ENCODE measurements around the gene XIRP2. TPM values are rescaled to one million over a fixed set of nuclear protein-coding genes. Genes with fewer than 3 reads are reported as not detected.

XIRP2 gene
- total RNA-seq, 8 experiments from 2014 or later, result 0.05 to 0.93 (median 0.22) TPM; not detected in 2

DNA sequence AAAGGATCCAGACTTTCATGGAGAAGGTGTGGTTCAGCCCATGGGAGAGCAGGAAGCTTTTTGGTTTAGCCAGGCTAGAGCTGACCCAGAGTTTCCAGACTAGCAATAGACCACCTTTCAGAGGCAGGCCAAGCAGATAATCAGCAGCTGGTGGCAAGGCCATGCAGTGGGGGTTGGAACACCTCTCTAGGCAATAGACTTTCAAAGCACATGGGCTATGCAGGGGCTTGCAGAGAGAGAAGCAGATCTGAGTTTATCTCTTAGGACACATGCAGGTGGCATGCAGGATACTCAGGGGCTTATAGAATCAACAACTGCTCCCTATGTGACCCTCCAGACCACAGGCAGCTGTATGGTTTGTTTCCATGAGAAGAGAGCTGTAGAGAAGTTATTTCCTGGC lies 9.4 kb downstream of the XIRP2 start:
- ATAC-seq (replicated peaks in 6 of 8), result no peak
- no peaks in the 10 kb centered on the region for H3K4me1 ChIP-seq (replicated peaks in 1 of 2)
- no peak overlapping the region for H3K27ac ChIP-seq
- H3K4me3 ChIP-seq, result no peak overlapping the region
- in situ Hi-C loops (cut with MboI; ENCODE audit: low pct_unique_long_range_greater_than_20kb in 2 of 9, low sequenced_read_pairs in 9 of 9, unreplicated experiment in 9 of 9), result no loop called here

DNA sequence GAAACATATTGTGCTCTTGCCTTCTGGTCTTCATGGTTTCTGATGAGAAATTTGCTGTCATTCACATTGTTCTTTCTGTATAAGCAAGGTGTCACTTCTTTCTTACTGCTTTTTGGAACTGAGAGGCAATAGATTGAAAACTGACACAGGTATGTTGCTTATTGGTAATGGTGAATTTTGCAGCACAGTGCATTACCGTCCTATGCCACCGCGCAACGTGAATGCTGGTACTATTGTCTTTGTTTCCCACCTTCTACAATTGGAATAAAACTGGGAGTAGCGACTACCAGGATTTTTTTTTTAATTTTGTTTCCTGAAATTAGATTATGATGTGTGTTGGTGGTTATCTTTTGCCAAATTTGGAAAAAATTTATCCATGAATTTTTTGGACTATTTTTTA lies 11.4 kb downstream of the XIRP2 start:
- no peak for ATAC-seq (replicated peaks in 6 of 8)
- Histone ChIP-seq H3K4me3 (no peak overlapping the region), H3K27ac (no peak overlapping the region), H3K4me1 (replicated peaks in 1 of 2) (no peaks in the 10 kb centered on the region)
- 9 to 100% (median 72%) methylated on average over 1 to 5 of the region's 5 CpGs; no CpG with 5 or more reads in 1 of the 10 experiments for WGBS, 10 experiments
- in situ Hi-C loops (cut with MboI; ENCODE audit: low pct_unique_long_range_greater_than_20kb in 2 of 9, low sequenced_read_pairs in 9 of 9, unreplicated experiment in 9 of 9), result no loop called here

- 17 to 100% (median 73%) methylated on average over 1 to 2 of the region's 2 CpGs; no CpG with 5 or more reads in 4 of the 10 experiments for WGBS, 10 experiments
- Histone ChIP-seq H3K27ac (no peak overlapping the region), H3K4me1 (replicated peaks in 1 of 2) (no peaks in the 10 kb centered on the region), H3K4me3 (no peak overlapping the region)
- peak in 2 of 8 experiments; percentile 27 to 73 for ATAC-seq (replicated peaks in 6 of 8)
- in situ Hi-C loops (cut with MboI; ENCODE audit: low pct_unique_long_range_greater_than_20kb in 2 of 9, low sequenced_read_pairs in 9 of 9, unreplicated experiment in 9 of 9), result no loop called here
These were observed 12.4 kb downstream of the XIRP2 start for GRCh38 chr2:166900700-166901099.

- in situ Hi-C loops (cut with MboI; ENCODE audit: low pct_unique_long_range_greater_than_20kb in 2 of 9, low sequenced_read_pairs in 9 of 9, unreplicated experiment in 9 of 9), result no loop called here
- Histone ChIP-seq H3K4me3 (no peak overlapping the region), H3K27ac (no peak overlapping the region), H3K4me1 (replicated peaks in 1 of 2) (no peaks in the 10 kb centered on the region)
- 0 to 83% (median 27%) methylated on average over 1 to 2 of the region's 2 CpGs; no CpG with 5 or more reads in 3 of the 10 experiments for WGBS, 10 experiments
- ATAC-seq (replicated peaks in 6 of 8), result no peak
These were observed 13.1 kb downstream of the XIRP2 start for GRCh38 chr2:166901336-166901735.

GRCh38 chr2:166916987-166917386 lies 28.7 kb downstream of the XIRP2 start:
- peaks cover 2 to 7% of the 10 kb centered on the region in 2 donors for H3K4me1 ChIP-seq (replicated peaks in 1 of 2)
- no peak for ATAC-seq (replicated peaks in 6 of 8)
- no peak overlapping the region for H3K27ac ChIP-seq
- WGBS, 10 experiments, result 0 to 96% (median 72%) methylated on average over 2 to 4 of the region's 4 CpGs
- in situ Hi-C loops (cut with MboI; ENCODE audit: low pct_unique_long_range_greater_than_20kb in 2 of 9, low sequenced_read_pairs in 9 of 9, unreplicated experiment in 9 of 9), result no loop called here
- H3K4me3 ChIP-seq, result no peak overlapping the region

- in situ Hi-C loops (cut with MboI; ENCODE audit: low pct_unique_long_range_greater_than_20kb in 2 of 9, low sequenced_read_pairs in 9 of 9, unreplicated experiment in 9 of 9), result no loop called here
- ATAC-seq (replicated peaks in 6 of 8), result peak in 1 of 8 experiments; percentile 19
These were observed 29.1 kb downstream of the XIRP2 start for GRCh38 chr2:166917415-166917814.

DNA sequence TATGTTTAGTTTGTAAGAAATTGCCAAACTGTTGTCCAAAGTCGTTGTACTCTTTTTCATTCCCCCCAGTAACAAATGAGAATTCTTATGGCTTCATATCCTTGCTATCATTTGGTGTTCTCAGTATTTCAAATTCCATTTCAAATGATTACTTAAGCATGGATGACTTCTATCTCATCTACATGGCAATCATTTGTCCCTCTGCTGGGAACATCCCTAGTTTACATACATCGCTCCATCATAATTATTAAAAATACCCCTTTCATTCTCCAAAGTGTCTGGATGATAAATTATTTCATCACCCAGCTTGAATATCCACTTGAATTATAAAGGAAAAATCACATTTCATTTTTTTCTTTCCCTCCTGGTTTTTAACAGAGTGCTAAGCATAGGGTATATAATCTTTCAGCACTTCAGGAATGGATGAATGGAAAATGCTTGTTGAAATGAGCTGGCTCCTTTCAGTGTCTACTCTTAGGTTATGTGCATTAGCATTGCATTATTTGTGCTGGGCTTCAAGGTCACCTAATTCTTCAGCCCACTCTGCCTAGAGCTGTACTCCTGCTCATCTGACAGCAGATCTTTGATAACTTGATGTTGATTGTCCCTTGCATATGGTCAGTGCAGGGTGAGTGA lies 33.1 kb downstream of the XIRP2 start:
- Histone ChIP-seq H3K27ac (no peak overlapping the region), H3K4me3 (no peak overlapping the region), H3K4me1 (replicated peaks in 1 of 2) (peaks cover 2 to 9% of the 10 kb centered on the region in 2 donors)
- WGBS, 10 experiments, result 0 to 86% (median 48%) methylated on average over 1 to 2 of the region's 2 CpGs; no CpG with 5 or more reads in 2 of the 10 experiments
- in situ Hi-C loops (cut with MboI; ENCODE audit: low pct_unique_long_range_greater_than_20kb in 2 of 9, low sequenced_read_pairs in 9 of 9, unreplicated experiment in 9 of 9), result no loop called here
- peak in 5 of 8 experiments; percentile 43 to 87 (median 58) for ATAC-seq (replicated peaks in 6 of 8)

More at GRCh38 chr2:166917415-166917814, 29.1 kb downstream of the XIRP2 start:
- 0 to 100% (median 85%) methylated on average over 1 of the region's 1 CpG; no CpG with 5 or more reads in 3 of the 10 experiments for WGBS, 10 experiments
- Histone ChIP-seq H3K4me1 (replicated peaks in 1 of 2) (peaks cover 2 to 7% of the 10 kb centered on the region in 2 donors), H3K4me3 (no peak overlapping the region), H3K27ac (no peak overlapping the region)

GRCh38 chr2:166924967-166925366 lies 36.7 kb downstream of the XIRP2 start:
- Histone ChIP-seq H3K4me3 (no peak overlapping the region), H3K27ac (no peak overlapping the region), H3K4me1 (replicated peaks in 1 of 2) (peaks cover 0 to 9% of the 10 kb centered on the region in 2 donors)
- in situ Hi-C loops (cut with MboI; ENCODE audit: low pct_unique_long_range_greater_than_20kb in 2 of 9, low sequenced_read_pairs in 9 of 9, unreplicated experiment in 9 of 9), result no loop called here
- ATAC-seq (replicated peaks in 6 of 8), result no peak

- no peak overlapping the region for H3K4me3 ChIP-seq
- in situ Hi-C loops (cut with MboI; ENCODE audit: low pct_unique_long_range_greater_than_20kb in 2 of 9, low sequenced_read_pairs in 9 of 9, unreplicated experiment in 9 of 9), result no loop called here
- 0 to 100% (median 67%) methylated on average over 1 of the region's 1 CpG; no CpG with 5 or more reads in 3 of the 10 experiments for WGBS, 10 experiments
These were observed 38.4 kb downstream of the XIRP2 start for GRCh38 chr2:166926657-166927056.

GRCh38 chr2:166932032-166932431 lies 43.8 kb downstream of the XIRP2 start:
- Histone ChIP-seq H3K4me3 (no peak overlapping the region), H3K27ac (no peak overlapping the region), H3K4me1 (replicated peaks in 1 of 2) (no peaks in the 10 kb centered on the region)
- in situ Hi-C loops (cut with MboI; ENCODE audit: low pct_unique_long_range_greater_than_20kb in 2 of 9, low sequenced_read_pairs in 9 of 9, unreplicated experiment in 9 of 9), result no loop called here
- no peak for ATAC-seq (replicated peaks in 6 of 8)
- WGBS, 10 experiments, result 9 to 100% (median 91%) methylated on average over 1 of the region's 1 CpG; no CpG with 5 or more reads in 1 of the 10 experiments

More at GRCh38 chr2:166926657-166927056, 38.4 kb downstream of the XIRP2 start:
- Histone ChIP-seq H3K27ac (no peak overlapping the region), H3K4me1 (replicated peaks in 1 of 2) (peaks cover 0 to 5% of the 10 kb centered on the region in 2 donors)
- no peak for ATAC-seq (replicated peaks in 6 of 8)

DNA sequence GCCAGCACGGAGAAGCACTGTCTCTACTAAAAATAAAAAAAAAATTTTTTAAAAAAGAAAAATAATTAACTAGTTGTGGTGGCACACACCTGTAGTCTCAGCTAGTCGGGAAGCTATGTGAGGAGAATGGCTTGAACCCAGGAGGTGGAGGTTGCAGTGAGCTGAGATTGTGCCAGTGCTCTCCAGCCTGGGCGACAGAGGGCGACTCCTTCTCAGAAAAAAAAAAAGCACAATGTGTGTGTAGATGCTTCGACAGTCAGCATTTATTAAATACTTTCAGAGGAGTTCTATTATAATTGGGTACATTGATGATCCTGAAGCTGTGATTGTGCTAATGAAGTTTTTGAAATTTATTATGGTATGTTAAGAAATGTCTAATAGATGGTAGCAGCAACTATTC lies 46.5 kb downstream of the XIRP2 start:
- Histone ChIP-seq H3K4me3 (no peak overlapping the region), H3K4me1 (replicated peaks in 1 of 2) (no peaks in the 10 kb centered on the region), H3K27ac (no peak overlapping the region)
- in situ Hi-C loops (cut with MboI; ENCODE audit: low pct_unique_long_range_greater_than_20kb in 2 of 9, low sequenced_read_pairs in 9 of 9, unreplicated experiment in 9 of 9), result no loop called here
- 24 to 91% (median 40%) methylated on average over 1 to 5 of the region's 5 CpGs; no CpG with 5 or more reads in 1 of the 10 experiments for WGBS, 10 experiments
- ATAC-seq (replicated peaks in 6 of 8), result no peak

- no peak for ATAC-seq (replicated peaks in 6 of 8)
- no peaks in the 10 kb centered on the region for H3K4me1 ChIP-seq (replicated peaks in 1 of 2)
- no peak overlapping the region for H3K4me3 ChIP-seq
- no peak overlapping the region for H3K27ac ChIP-seq
- in situ Hi-C loops (cut with MboI; ENCODE audit: low pct_unique_long_range_greater_than_20kb in 2 of 9, low sequenced_read_pairs in 9 of 9, unreplicated experiment in 9 of 9), result no loop called here
- 0 to 100% (median 92%) methylated on average over 1 of the region's 1 CpG; no CpG with 5 or more reads in 4 of the 10 experiments for WGBS, 10 experiments
These were observed 54.1 kb downstream of the XIRP2 start for GRCh38 chr2:166942377-166942776.

- in situ Hi-C loops (cut with MboI; ENCODE audit: low pct_unique_long_range_greater_than_20kb in 2 of 9, low sequenced_read_pairs in 9 of 9, unreplicated experiment in 9 of 9), result no loop called here
- Histone ChIP-seq H3K4me1 (replicated peaks in 1 of 2) (no peaks in the 10 kb centered on the region), H3K4me3 (no peak overlapping the region), H3K27ac (no peak overlapping the region)
- ATAC-seq (replicated peaks in 6 of 8), result no peak
- 20 to 100% (median 100%) methylated on average over 1 of the region's 1 CpG; no CpG with 5 or more reads in 4 of the 10 experiments for WGBS, 10 experiments
These were observed 56.6 kb downstream of the XIRP2 start for GRCh38 chr2:166944909-166945308.

DNA sequence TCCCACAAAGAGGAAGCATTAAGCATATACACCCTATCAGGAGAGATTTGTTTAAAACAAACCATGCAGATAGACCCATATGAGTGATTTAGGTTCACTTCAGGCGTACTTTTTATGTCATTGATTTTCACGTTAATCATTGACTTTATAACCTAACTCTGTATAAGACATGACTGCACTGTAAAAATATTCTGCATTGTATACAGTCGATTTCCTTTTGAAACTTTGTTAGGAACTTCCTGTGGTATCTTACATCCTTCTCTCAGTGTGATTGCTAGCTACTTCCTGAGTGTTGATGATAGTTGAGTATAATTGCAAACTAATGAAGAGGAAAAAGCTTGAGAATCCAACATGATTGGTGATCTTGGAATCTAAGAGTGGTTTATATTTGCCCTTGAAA lies 69.4 kb downstream of the XIRP2 start:
- ATAC-seq (replicated peaks in 6 of 8), result no peak
- WGBS, 10 experiments, result 0 to 92% (median 78%) methylated on average over 2 to 3 of the region's 3 CpGs; no CpG with 5 or more reads in 1 of the 10 experiments
- in situ Hi-C loops (cut with MboI; ENCODE audit: low pct_unique_long_range_greater_than_20kb in 2 of 9, low sequenced_read_pairs in 9 of 9, unreplicated experiment in 9 of 9), result no loop called here
- no peak overlapping the region for H3K4me3 ChIP-seq
- no peak overlapping the region for H3K27ac ChIP-seq
- peaks cover 10 to 26% of the 10 kb centered on the region in 2 donors for H3K4me1 ChIP-seq (replicated peaks in 1 of 2)

Data from motor neuron (in vitro differentiated cells).